Measurements from ENCODE around the gene CDA.
A peak's percentile ranks its signal among the peaks of the same experiment; 100 is the strongest.

DNA sequence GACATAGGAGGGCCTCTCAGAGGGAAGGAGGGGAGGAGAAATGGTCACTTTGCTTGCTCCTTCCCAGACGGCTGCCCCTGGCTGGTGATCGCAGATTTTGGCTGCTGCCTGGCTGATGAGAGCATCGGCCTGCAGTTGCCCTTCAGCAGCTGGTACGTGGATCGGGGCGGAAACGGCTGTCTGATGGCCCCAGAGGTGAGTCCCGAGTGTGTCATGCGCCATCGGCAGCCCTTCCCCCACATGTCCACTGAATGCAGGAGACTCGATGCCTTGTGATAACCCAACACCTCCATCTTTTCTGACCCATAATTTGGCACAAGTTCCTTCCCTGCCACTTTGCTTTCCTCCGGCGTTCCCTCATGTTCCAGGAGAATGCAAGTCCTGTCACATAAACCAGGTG, 59.5 kb downstream of the CDA start:
- TF ChIP-seq TAF1 (IDR thresholded peaks at IDR 0.05; ENCODE audit: borderline replicate concordance, low read depth, low read length): no peak
- TF ChIP-seq POLR2A (IDR thresholded peaks at IDR 0.05; ENCODE audit: low read depth, low read length): peak; percentile 56; the same call in 1 of the 2 replicates
- 0 out of 2 replicates have a peak, but pooled peaks have one; percentile 14 for TF ChIP-seq POLR2AphosphoS5 (IDR thresholded peaks at IDR 0.05; ENCODE audit: low read depth, low read length)
